Left ventricle myocardium inferior (tissue), 1 donor: ENCODE measurements around the gene CEP104. TPM values are rescaled to one million over a fixed set of nuclear protein-coding genes. Genes with fewer than 3 reads are reported as not detected.

Experiments used
- DNase-seq: peaks from one replicate; pipeline ENCODE4 v3.0.0-alpha.2; 2020
- H3K27ac ChIP-seq: fragments of 200-600 bp; replicated peaks from 2 replicates; pipeline ENCODE4 v1.8.0; 2021
- H3K27me3 ChIP-seq: fragments of 200-600 bp; 2 replicates; pipeline ENCODE4 v1.8.0; 2021; ENCODE audit warnings: low read depth
- H3K36me3 ChIP-seq: fragments of 200-600 bp; 2 replicates; pipeline ENCODE4 v1.8.0; 2021
- H3K4me1 ChIP-seq: fragments of 200-600 bp; 2 replicates; pipeline ENCODE4 v1.8.0; 2021
- H3K4me3 ChIP-seq: fragments of 200-600 bp; 2 replicates; pipeline ENCODE4 v1.8.0; 2021; ENCODE audit warnings: mild to moderate bottlenecking, moderate library complexity
- H3K9me3 ChIP-seq: fragments of 200-600 bp; replicated peaks from 2 replicates; pipeline ENCODE4 v1.8.0; 2021
- intact Hi-C: fragments of 100-400 bp; cut with micrococcal nuclease; formaldehyde crosslinking; loops from one replicate; pipeline ENCODE4 v1.11.0; 2022
- total RNA-seq: library from RNA; stranded (reverse); fragmentation: NEBNext Ultra II Directional; extraction: Animal tissue kit (Norgen Biotek cat#: 25700); gene quantifications from one replicate; pipeline ENCODE4 v1.2.1, GENCODE V29; 2021
- TF ChIP-seq, protein P1 (sequence below): fragments of 200-600 bp; IDR thresholded peaks from 2 replicates; pipeline ENCODE4 v1.8.0; 2021; ENCODE audit warnings: antibody characterized with exemption, mild to moderate bottlenecking, borderline replicate concordance
- donor health status: DM: no; HTN: yes; CAD: no; lungs with severe emphysema.

The CEP104 gene
- total RNA-seq, 1 donor from 2014 or later, result 32.2 TPM

DNA sequence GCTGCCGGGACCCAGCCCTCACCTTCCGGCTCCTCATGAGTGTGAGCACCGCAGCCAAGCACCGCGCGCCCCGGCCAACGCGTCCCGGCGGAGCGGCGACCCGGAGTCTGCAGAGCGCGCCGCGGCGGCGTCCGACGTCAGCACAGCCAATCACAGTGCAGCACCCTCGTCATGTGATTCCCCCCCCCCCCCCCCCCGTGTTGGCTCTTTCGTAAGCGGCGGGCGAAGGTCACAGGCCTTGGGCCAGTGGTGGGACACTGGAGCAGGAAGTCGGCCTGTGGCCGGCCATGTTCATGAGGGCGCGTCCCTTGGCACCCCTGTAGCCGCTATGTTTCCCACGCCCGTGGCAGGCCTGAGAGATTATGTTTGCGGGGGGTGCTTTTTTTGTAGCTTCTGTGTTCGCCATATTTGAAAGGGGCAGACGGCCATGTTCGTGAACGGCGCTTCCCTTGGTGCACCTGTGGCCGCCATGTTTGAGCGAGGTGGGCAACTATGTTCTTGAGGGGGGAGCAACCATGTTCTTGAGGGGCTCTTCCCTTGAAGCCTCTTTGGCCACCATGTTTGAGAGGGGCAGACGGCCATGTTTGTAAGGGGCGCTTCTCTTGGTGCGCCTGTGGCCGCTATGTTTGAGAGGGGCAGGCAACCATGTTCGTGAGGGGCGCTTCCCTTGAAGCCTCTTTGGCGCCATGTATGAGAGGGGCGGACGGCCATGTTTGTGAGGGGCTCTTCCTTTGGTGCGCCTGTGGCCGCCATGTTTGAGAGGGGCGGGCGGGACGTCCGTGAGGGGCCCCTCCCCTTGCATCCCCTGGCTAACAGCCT, 43.3 kb upstream of the CEP104 start, which contains the start of gene C1orf174:
Gene C1orf174, minus strand, starts transcription at position 123 of the 819 bp plus-strand sequence. Its CDS starts 86 bp downstream, at position 37.
- intact Hi-C loops, result no loop called here

DNA sequence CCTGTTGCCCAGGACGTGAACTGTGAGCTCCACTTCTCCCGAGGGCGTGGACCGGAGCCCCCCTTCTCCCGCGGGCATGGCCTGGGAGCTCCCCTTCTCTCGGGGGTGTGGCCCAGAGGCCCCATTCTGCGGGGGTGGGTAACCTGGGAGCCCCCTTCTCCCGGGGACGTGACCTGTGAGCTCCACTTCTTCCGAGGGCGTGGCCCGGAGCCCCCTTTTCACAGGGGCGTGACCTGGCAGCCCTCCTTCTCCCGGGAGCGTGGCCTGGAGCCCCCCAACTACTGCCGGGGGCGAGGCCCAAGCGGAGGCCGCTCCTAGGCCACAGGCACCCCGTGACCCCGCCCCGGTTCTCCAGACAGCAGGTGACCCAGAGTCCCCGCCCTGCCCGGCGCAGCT, 42.7 kb upstream of the CEP104 start:
- Histone ChIP-seq H3K4me3 (peak overlapping the region; percentile 97), H3K9me3 (peaks cover 23% of the 10 kb centered on the region), H3K4me1 (peaks cover 19% of the 10 kb centered on the region), H3K27me3 (no peaks in the 10 kb centered on the region), H3K27ac (peak overlapping the region; percentile 100), H3K36me3 (peaks cover 4% of the 10 kb centered on the region)
- TF ChIP-seq, protein P1, sequence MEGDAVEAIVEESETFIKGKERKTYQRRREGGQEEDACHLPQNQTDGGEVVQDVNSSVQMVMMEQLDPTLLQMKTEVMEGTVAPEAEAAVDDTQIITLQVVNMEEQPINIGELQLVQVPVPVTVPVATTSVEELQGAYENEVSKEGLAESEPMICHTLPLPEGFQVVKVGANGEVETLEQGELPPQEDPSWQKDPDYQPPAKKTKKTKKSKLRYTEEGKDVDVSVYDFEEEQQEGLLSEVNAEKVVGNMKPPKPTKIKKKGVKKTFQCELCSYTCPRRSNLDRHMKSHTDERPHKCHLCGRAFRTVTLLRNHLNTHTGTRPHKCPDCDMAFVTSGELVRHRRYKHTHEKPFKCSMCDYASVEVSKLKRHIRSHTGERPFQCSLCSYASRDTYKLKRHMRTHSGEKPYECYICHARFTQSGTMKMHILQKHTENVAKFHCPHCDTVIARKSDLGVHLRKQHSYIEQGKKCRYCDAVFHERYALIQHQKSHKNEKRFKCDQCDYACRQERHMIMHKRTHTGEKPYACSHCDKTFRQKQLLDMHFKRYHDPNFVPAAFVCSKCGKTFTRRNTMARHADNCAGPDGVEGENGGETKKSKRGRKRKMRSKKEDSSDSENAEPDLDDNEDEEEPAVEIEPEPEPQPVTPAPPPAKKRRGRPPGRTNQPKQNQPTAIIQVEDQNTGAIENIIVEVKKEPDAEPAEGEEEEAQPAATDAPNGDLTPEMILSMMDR, result no peak
- DNase-seq, result peak; percentile 25
- intact Hi-C loops, result no loop called here

More for the DNA sequence above, 43.3 kb upstream of the CEP104 start, which contains the start of gene C1orf174:
- Histone ChIP-seq H3K36me3 (peaks cover under 1% of the 10 kb centered on the region), H3K27me3 (no peaks in the 10 kb centered on the region), H3K27ac (peak within 1 kb of the TSS; percentile 100), H3K9me3 (peaks cover 23% of the 10 kb centered on the region), H3K4me1 (peaks cover 19% of the 10 kb centered on the region), H3K4me3 (peak within 1 kb of the TSS; percentile 97)
- peak; percentile 95 for DNase-seq
- TF ChIP-seq, protein P1, result peak; percentile 19

DNA sequence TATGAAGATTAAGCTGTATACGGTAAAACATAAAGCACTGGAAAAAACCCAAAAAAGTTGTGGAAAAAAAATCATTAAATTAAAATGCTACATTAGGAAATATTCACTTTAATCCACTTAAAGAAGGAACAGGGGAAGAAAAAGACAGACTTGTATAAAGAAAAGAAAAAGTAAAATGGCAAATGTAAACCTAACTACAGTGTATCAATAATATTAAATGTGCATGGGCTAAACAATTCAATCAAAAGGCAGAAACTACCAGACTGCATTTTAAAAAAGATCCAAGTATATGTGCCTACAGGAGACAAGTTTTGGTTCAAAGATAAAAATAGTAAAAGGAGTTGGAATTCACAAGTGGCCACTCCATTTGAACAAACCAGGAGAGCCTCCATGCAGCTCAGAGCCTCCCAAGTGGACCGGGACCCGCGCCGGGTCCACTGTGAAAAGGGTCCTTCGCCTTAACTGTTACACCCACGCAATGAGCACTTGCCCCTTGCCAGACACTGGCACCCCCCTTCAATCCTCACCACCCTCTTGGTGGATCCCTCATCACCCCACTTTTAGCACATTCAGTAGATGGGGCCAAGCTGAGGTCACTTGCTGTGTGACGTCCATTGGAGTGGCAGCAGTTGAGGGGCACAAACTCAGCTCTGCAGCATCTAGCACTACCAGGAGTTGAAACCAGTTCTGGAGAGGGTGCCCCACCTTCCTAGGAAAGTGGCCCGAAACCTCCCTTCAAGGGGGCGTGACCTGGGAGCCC, 42.2 kb upstream of the CEP104 start:
- peaks cover 23% of the 10 kb centered on the region for H3K9me3 ChIP-seq
- peaks cover 4% of the 10 kb centered on the region for H3K36me3 ChIP-seq
- no peak for DNase-seq
- H3K27me3 ChIP-seq, result no peaks in the 10 kb centered on the region
- H3K4me3 ChIP-seq, result peak overlapping the region; percentile 97
- intact Hi-C loops, result no loop called here
- H3K4me1 ChIP-seq, result peaks cover 19% of the 10 kb centered on the region
- TF ChIP-seq, protein P1, result no peak
- peak overlapping the region; percentile 100 for H3K27ac ChIP-seq

DNA sequence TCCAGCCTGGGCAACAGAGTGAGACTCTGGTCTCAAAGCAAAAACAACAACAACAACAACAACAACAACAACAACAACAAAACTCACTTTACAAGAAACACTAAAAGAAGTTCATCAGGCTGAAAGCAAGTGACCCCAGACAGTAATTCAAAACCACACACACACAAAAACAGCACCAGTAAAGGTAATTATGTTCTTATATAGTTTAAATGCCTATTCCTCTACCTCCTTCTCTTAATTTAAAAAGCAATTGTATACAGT, 41.4 kb upstream of the CEP104 start:
- Histone ChIP-seq H3K27ac (no peak overlapping the region), H3K4me1 (peaks cover 19% of the 10 kb centered on the region), H3K36me3 (peaks cover 4% of the 10 kb centered on the region), H3K9me3 (peaks cover 23% of the 10 kb centered on the region), H3K4me3 (no peak overlapping the region), H3K27me3 (no peaks in the 10 kb centered on the region)
- TF ChIP-seq, protein P1, result no peak
- intact Hi-C loops, result no loop called here
- DNase-seq, result no peak

DNA sequence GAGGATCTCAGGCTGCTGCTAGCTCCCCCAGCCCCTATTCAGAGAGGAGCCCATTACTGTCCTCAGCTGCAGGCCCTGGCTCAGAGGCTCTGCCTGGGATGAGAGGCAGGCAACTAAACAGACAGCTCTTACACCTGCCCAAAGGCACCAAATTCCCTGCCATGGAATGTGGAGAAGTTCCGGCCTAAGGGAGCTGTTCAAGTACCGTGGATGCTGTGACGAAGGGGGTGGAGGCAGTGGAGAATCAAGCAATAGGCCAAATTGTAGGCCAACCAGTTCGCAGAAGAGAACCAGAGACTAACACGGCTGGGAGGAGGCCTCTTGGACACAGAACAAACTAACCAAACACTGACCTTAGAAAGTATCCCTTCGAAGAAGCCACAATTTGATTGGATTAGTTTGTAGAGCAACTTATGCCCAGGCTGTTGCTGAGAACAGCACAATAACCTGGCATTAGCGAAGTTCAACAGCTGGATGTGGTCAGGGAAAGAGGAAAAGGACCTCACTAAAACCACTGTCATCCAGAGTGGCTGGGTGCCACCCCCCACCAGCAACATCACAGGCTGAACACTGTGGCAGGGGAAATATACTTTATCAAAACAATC, 39.5 kb upstream of the CEP104 start:
- Histone ChIP-seq H3K4me3 (no peak overlapping the region), H3K27ac (no peak overlapping the region), H3K36me3 (peaks cover 6% of the 10 kb centered on the region), H3K27me3 (no peaks in the 10 kb centered on the region), H3K4me1 (peaks cover 25% of the 10 kb centered on the region), H3K9me3 (peaks cover 23% of the 10 kb centered on the region)
- TF ChIP-seq, protein P1, result no peak
- intact Hi-C loops, result no loop called here
- no peak for DNase-seq
